Activated CD4-positive, alpha-beta T cell treated with anti-CD3 and anti-CD28 coated beads for 24 hours (primary cell): ENCODE measurements around the gene DMRTC2.
A peak's percentile ranks its signal among the peaks of the same experiment; 100 is the strongest.

Source experiments
- DNase-seq, 2 donors: peaks; one replicate each; pipeline ENCODE4 v3.0.0-alpha.2; 2020; ENCODE audit warnings: low read depth in 2 of 2

DMRTC2 gene

GRCh38 chr19:41845001-41845050 is at the start of gene DMRTC2:
TSS of gene DMRTC2 (plus strand) at chr19:41845042. CDS start at chr19:41847429, 2,387 bp downstream.
- DNase-seq: no peak

DNA sequence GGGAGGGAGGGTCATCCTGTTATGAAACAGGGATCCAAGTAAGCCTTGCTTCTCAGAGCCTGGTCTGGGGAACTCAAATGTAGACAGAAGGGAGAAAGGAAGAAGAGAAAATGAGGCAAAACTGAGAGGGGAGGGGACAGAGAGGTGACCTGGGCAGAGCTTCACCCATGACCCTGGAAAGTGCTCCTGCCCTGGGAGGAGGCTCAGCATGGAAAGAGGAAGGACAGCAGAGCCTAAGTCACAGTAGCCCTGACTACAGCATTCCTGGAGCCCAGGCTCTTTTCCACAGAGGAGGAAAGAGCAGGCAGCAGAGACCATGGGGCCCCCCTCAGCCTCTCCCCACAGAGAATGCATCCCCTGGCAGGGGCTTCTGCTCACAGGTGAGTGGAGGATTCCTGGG is 48.5 kb upstream of the DMRTC2 start, which contains the start of gene CEACAM3:
TSS of gene CEACAM3 (plus strand) at position 226 of the 400 bp plus-strand sequence. CDS start at position 317, 91 bp downstream.
- no peak for DNase-seq

DNA sequence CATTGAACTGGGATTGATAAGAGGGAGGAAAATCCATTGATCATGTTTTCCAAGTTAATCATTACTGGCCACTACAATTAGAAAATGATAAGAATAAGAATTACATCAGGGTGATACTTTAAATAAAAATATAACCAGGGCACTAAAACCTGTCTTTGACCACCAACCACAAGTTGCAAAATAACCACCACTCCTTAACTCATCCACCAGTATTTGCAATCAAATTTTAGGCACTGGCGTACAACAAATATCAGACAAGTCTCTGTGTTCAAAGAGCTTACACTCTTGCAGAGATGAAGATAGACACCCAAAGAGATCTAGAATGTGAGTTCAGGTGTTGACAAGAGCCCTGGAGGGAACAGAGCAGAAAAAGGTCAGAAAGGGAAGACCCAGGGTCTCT is 47.9 kb upstream of the DMRTC2 start:
- no peak for DNase-seq

DNA sequence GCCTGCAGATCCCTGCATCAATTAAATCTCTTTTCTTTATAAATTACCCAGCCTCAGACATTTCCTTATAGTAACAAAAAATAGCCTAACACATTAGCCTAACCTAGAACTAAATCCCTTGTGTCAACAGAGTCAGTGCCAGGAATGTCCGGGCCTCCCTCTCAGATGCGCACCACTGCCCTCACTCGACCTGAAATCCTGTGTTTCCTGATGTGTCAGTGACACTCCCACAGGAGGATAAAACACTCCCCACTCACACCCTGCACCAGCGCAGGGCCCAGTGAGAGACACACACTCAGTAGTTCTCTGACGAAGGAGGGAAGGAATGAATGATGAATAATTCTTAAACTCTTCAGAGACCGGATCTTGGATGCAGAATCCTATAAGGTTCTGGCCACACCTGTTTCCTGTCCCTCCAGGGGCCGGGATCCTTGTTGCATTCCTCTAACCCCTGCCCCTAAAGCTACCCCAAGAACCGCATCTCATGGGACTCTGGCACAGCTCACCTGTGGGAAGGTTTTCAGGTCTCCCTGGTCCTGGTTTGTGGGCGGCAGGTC is 45.3 kb upstream of the DMRTC2 start:
- no peak for DNase-seq

GRCh38 chr19:41801031-41801430 is 43.8 kb upstream of the DMRTC2 start:
- no peak for DNase-seq

- no peak for DNase-seq
These were observed 43.0 kb upstream of the DMRTC2 start for GRCh38 chr19:41801792-41802211.

DNA sequence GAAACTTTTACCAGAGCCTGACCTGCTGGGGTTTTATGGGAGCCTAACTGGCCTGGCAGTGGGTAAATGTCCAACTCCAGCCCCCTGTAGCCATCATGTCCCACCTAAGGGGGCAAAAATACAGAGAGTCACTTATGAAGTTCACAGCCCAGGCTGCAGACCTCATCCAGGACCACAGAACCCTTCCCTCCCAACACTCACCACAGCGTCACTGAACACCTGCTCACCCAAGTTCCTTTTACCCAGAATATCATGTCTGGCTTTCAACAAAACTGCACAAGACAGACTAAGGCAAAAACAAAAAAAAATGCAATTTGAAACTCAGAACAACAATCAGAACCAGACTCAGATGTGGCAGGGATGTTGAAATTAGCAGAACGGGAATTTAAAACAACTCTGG is 42.1 kb upstream of the DMRTC2 start:
- no peak for DNase-seq

DNA sequence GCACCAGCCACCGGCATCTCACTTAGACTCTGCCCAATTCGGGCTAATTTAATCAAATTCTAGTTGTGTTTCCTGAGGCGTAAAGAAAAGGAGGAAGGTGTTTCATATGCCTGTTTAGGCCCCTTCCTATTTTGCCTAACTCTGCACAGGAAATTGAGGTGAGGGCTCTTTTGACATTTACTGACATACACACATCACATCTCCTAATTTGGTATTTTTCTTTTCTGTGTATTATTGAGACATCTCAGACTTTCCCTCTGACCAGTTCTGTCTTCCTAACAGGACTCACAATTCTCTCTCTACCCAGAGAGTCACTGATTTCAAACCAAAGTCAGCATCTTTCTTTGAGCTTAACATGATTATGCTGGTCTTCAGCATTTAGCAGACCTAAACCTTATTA is 40.5 kb upstream of the DMRTC2 start:
- DNase-seq: no peak

GRCh38 chr19:41807176-41807575 is 37.7 kb upstream of the DMRTC2 start:
- DNase-seq: no peak

DNA sequence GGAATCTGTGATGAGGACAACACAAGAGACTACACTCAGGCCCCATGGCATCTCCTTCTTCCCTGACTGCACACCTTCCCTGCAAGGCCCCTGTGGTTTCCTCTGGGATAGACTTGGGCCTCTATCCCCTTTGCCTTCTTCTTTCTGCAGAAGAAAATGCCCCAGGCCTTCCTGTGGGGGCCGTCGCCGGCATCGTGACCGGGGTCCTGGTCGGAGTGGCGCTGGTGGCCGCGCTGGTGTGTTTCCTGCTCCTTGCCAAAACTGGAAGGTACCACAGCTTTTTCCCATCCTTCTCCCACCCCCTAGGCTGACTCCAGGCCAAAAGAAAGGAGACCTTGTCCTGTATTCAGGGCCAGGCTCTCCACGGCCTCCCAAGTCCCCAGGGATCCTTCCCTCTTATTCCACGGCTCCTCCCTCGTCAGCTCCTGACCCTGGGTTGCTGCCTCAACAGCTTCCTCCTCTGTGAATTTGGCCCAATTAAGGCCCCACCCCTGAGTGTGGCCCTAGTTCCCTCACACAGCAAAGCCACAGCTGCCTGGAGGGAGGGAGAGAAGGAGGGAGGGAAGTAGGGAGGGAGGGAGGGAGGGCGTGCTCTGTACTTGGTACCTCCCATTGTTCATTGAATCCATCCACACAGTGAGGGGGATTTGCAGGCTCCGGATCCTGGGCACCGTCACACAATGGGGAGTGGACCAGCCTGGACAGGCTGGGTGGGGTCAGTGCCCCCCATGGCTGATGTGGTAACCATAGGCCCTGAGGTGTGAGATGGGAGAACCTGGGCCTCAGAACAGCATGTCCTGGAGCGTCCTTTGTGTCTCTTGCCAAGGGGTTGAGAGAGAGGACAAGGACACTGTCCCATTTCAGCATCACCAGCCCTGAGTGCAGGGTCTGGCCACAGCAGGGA is 35.9 kb upstream of the DMRTC2 start:
- DNase-seq: no peak

DNA sequence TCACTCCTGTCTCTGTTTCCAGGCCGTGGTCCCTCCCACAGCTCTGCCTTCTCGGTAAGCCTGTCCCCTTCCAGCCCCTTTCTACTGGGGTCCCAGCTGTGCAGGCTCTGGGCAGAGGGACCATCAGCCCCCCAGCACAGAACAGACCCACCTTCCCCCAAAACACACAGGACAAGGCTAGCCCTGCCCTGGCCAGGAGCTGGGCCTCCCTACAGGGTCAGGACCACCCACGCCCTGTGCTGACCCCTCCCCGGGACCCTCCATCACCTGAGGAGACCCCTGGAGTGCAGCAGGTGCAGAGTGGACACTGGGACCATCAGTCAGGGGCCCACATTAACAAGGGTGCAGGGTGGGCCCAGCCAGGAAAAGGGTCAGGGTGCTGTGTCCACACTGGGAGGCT is 34.5 kb upstream of the DMRTC2 start:
- no peak for DNase-seq

DNA sequence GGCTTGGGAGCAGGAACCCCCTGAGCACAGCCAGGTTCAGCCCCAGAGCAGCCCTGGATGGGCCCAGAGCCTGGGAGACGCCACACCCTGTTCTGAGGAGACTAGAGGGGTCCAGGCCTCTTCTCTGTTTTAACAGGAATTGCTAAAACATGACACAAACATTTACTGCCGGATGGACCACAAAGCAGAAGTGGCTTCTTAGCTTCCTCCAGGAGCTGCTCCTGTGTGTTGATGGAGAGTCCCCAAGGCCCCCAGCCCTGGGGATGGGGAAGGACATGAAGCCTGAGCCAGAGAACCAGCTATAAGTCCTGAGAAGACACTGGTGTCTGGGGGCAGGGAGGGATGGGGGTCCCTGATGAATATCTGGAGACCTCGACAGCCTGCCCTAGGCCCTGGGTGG is 33.8 kb upstream of the DMRTC2 start:
- DNase-seq: no peak

- no peak for DNase-seq
These were observed 32.9 kb upstream of the DMRTC2 start for GRCh38 chr19:41811981-41812380.

- no peak for DNase-seq
These were observed 30.9 kb upstream of the DMRTC2 start for GRCh38 chr19:41813911-41814310.

DNA sequence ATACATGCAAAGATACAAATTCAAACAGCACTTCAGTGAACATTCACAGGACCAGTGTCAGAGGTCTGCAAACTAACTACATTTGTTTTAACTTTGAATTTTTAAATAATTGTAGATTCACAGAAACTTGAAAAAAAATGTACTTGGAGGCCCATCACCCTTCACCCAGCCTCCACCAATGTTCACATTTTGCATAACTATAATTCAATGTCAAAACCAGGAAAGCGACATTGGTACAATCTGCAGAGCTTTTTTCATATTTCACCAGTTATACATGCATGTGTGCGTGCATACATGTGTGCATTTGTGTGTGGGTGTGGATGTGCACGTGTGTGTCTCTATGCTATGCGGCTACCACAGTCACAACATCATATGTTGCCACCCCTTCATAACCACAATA is 29.5 kb upstream of the DMRTC2 start:
- no peak for DNase-seq

GRCh38 chr19:41816761-41817160 is 28.1 kb upstream of the DMRTC2 start:
- DNase-seq: no peak

GRCh38 chr19:41821003-41821735 is 23.7 kb upstream of the DMRTC2 start:
- DNase-seq: peak in 1 of 2 donors; percentile 39

GRCh38 chr19:41837981-41838708 is 6.7 kb upstream of the DMRTC2 start:
- DNase-seq: no peak

DNA sequence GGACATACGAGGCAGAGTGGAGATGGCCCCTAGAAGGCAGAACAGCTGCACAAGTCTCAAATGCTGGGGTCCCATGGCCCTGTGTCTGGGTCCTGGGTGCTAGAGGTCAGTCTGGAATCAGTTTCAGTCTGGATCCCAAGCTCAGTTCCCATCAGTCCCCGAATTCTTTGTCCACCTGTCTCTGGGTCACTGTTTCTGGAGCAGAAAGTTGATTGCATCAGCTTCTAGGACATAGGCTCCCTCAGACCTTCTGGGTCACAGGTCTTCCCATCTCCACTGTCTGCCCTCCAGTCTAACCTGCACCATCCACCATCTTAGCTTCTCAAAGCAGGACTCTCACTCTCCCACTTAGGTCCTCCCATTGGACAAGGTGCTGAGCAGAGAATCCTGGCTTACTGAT is 5.6 kb upstream of the DMRTC2 start:
- DNase-seq: no peak

DNA sequence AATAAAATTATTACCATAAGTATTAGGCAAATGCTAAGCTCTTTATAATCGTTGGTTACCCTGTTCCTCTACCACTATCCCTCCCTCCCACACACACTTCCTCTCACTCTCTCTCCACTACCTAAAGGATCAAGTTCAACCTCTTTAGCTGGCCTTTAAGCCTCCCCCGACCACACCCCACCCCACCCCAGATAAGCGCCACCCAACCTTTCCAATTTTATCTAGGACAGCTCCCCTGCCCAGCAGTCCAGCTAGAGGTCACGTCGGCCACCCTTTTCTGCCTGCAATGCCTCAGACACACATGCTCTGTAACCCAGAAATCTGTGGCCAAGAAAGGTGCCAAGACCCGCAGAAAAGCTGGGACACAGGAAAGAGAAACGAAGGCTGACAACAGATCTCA is 1.5 kb upstream of the DMRTC2 start:
- no peak for DNase-seq

GRCh38 chr19:41844601-41845000 is 241 bp upstream of the DMRTC2 start, which contains the start of gene LYPD4:
TSS of gene LYPD4 (minus strand) at chr19:41844683. CDS start at chr19:41839285, 5,398 bp downstream.
- DNase-seq: no peak

DNA sequence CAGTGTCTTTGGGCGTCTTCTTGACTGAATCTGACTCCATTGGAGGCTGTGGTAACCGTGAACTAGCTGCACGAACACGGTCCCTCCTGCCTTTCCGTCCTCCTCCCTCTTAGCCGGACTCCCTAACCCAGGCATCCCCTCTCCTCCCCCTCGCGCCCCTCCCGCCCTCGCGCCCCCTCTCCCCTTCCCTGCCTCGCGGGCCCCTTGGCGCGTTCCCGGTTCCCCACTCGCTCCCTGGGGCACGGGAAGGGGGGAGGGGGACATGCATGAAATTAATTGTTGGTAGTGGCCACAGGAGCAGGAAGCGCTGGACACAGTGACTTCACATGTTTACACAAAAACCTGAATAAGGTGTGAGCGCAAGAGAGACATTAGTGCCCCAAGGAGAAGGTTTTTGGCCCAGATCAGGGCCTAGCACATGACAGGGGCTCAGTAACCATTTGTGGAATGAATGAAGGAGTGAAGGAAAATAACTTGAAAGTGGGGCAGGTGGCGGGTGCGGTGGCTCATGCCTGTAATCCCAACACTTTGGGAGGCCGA is 279 bp downstream of the DMRTC2 start:
- no peak for DNase-seq
